ENCODE measurements around the gene BTBD2. TPM values are rescaled to one million over a fixed set of nuclear protein-coding genes. Genes with fewer than 3 reads are reported as not detected.
A peak's percentile ranks its signal among the peaks of the same experiment; 100 is the strongest.

The BTBD2 gene
- total RNA-seq, 1 experiment from 2014 or later, result 52.2 TPM

DNA sequence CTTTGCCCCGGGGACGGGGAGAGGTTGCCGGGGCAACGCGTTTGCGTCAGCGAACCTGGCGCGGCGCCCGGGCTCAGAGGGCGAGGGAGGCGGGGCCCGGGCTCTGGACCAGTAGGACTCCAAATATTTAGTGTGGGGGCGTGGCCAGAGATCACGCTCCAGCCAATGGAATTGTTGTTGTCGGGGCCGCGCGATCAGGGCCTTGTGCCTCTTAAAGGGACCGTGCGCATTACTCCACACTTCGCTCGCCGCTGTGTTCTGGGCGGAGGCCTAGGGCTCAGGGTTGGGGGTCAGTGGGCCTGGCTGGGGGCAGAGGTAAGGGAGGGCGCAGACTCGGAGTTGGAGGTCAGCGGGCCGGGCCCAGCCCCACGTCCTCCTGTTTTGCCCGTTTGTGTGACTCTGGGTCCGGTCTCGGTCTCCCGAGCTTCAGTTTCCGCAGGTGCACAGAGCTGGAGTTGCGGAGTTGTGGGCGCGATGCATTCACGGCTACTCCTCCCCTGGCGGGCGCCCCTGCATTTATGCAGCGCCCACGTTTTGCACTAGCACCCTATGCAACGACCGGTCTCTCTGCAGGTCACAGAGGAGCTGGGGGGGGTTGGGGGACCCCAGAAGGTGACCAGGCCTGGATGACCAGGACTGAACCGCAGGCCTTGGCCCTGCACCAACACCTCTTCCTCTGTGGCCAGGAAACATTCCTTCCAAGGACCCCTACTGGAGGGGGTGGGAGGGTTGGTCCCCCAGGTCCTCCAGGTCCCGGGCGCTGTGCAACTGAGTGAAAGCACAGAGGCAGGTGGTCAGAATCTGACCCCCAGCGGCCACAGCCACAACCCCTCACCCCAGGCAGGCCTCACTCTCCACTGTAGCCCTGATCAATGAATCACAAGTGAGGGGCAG lies 46.2 kb upstream of the BTBD2 start:
- H3K9me3 ChIP-seq, result no peaks in the 10 kb centered on the region
- peak overlapping the region; percentile 85 for H3K4me3 ChIP-seq (ENCODE audit: low read depth, low read length)
- no peaks in the 10 kb centered on the region for H3K4me1 Mint-ChIP-seq (ENCODE audit: low read depth, unreplicated experiment)
- POLR2A ChIA-PET, result interaction anchor here (1.0 kb wide), 2 partner anchors 13 to 19 kb away, joined by 3 read pairs; no protein-coding TSS in a partner anchor
- peak; percentile 98 to 99 for DNase-seq
- peaks cover 18% of the 10 kb centered on the region for H3K36me3 Mint-ChIP-seq (ENCODE audit: insufficient read depth, unreplicated experiment)
- H3K27me3 Mint-ChIP-seq (ENCODE audit: insufficient read depth, unreplicated experiment), result no peaks in the 10 kb centered on the region
- intact Hi-C loops (cut with micrococcal nuclease; ENCODE audit: unreplicated experiment), result loop anchor here (5.0 kb wide), 1 partner anchor 36 kb away; the partner anchor contains the start of genes IZUMO4 and MOB3A
- BruUV-seq (replicated peaks), result TSS peak; percentile 88
- H3K4me3 Mint-ChIP-seq (ENCODE audit: unreplicated experiment), result peak overlapping the region; percentile 82
- H3K36me3 ChIP-seq (ENCODE audit: control insufficient read depth, insufficient read depth, low read length), result no peaks in the 10 kb centered on the region
- H3K9me3 Mint-ChIP-seq (ENCODE audit: unreplicated experiment), result no peaks in the 10 kb centered on the region
- peaks cover 24% of the 10 kb centered on the region for H3K4me1 ChIP-seq
- H3K27me3 ChIP-seq (replicated peaks; ENCODE audit: control insufficient read depth, insufficient read depth, low read length), result no peaks in the 10 kb centered on the region
- TF ChIP-seq CTCF (IDR thresholded peaks at IDR 0.05; ENCODE audit: insufficient read depth in 1 of 2, low read depth in 1 of 2, low read length in 1 of 2, severe bottlenecking in 1 of 2, unreplicated experiment in 1 of 2), result no peak
- CTCF ChIA-PET, result interaction anchor here (0.6 kb wide), 1 partner anchor 31 kb away, joined by 4 read pairs; no protein-coding TSS in a partner anchor
- H3K27ac Mint-ChIP-seq (ENCODE audit: unreplicated experiment), result peak overlapping the region; percentile 86

GRCh38 chr19:2060884-2061494 lies 45.5 kb upstream of the BTBD2 start:
- H3K4me1 Mint-ChIP-seq (ENCODE audit: low read depth, unreplicated experiment), result no peaks in the 10 kb centered on the region
- H3K36me3 ChIP-seq (ENCODE audit: control insufficient read depth, insufficient read depth, low read length), result no peaks in the 10 kb centered on the region
- TF ChIP-seq CTCF (IDR thresholded peaks at IDR 0.05; ENCODE audit: insufficient read depth in 1 of 2, low read depth in 1 of 2, low read length in 1 of 2, severe bottlenecking in 1 of 2, unreplicated experiment in 1 of 2), result no peak
- H3K9me3 Mint-ChIP-seq (ENCODE audit: unreplicated experiment), result no peaks in the 10 kb centered on the region
- H3K36me3 Mint-ChIP-seq (ENCODE audit: insufficient read depth, unreplicated experiment), result peaks cover 18% of the 10 kb centered on the region
- CTCF ChIA-PET, result no interaction called here
- POLR2A ChIA-PET, result interaction anchor here (0.8 to 1.0 kb wide), 3 partner anchors 12 to 35 kb away, joined by 3 read pairs; partner anchors contain the start of gene MOB3A
- no peaks in the 10 kb centered on the region for H3K9me3 ChIP-seq
- intact Hi-C loops (cut with micrococcal nuclease; ENCODE audit: unreplicated experiment), result loop anchor here (5.0 kb wide), 1 partner anchor 36 kb away; the partner anchor contains the start of genes IZUMO4 and MOB3A
- TSS peak; percentile 78 for BruUV-seq (replicated peaks)
- peak overlapping the region; percentile 82 for H3K4me3 Mint-ChIP-seq (ENCODE audit: unreplicated experiment)
- no peaks in the 10 kb centered on the region for H3K27me3 Mint-ChIP-seq (ENCODE audit: insufficient read depth, unreplicated experiment)
- no peaks in the 10 kb centered on the region for H3K27me3 ChIP-seq (replicated peaks; ENCODE audit: control insufficient read depth, insufficient read depth, low read length)
- H3K4me1 ChIP-seq, result peaks cover 24% of the 10 kb centered on the region
- peak; percentile 78 to 82 for DNase-seq
- H3K27ac Mint-ChIP-seq (ENCODE audit: unreplicated experiment), result peak overlapping the region; percentile 97
- peak overlapping the region; percentile 64 for H3K4me3 ChIP-seq (ENCODE audit: low read depth, low read length)

Data from Caco-2 (cell line).